GM18511 (cell line): ENCODE results near the gene BHLHE40.
"Not testable (repeated sequence)": the region's sequence is repeated elsewhere in the genome, so short reads cannot be mapped to it uniquely, and the experiment has no call there.

Experiments used
- ATAC-seq: cut with Tn5 transposase; IDR thresholded peaks from one replicate; pipeline ENCODE4 v1.9.1; 2021; ENCODE audit warnings: mild to moderate bottlenecking, moderate library complexity; ENCODE audit not compliant: unreplicated experiment

Gene BHLHE40

GRCh38 chr3:4959180-4959579 is 20.1 kb upstream of the BHLHE40 start:
- no peak for ATAC-seq

- not testable (repeated sequence) for ATAC-seq
These were observed 17.4 kb upstream of the BHLHE40 start for GRCh38 chr3:4961865-4962264.

- ATAC-seq: no peak
These were observed 15.3 kb upstream of the BHLHE40 start for GRCh38 chr3:4963669-4964570.

GRCh38 chr3:4966006-4966405 is 13.2 kb upstream of the BHLHE40 start:
- ATAC-seq: not testable (repeated sequence)

- not testable (repeated sequence) for ATAC-seq
These were observed 11.6 kb upstream of the BHLHE40 start for GRCh38 chr3:4967683-4968082.

GRCh38 chr3:4971437-4971836 is 7.8 kb upstream of the BHLHE40 start:
- ATAC-seq: not testable (repeated sequence)

- no peak for ATAC-seq
These were observed 7.4 kb upstream of the BHLHE40 start for GRCh38 chr3:4971838-4972237.

- ATAC-seq: peak; percentile 30
These were observed 6.3 kb upstream of the BHLHE40 start for GRCh38 chr3:4972652-4973643.

GRCh38 chr3:4974154-4974553 is 5.1 kb upstream of the BHLHE40 start:
- no peak for ATAC-seq

GRCh38 chr3:4976109-4976508 is 3.1 kb upstream of the BHLHE40 start:
- no peak for ATAC-seq

GRCh38 chr3:4977001-4977852 is 2.0 kb upstream of the BHLHE40 start:
- peak; percentile 47 for ATAC-seq

- ATAC-seq: no peak
These were observed 1.4 kb upstream of the BHLHE40 start for GRCh38 chr3:4977853-4978203.

- ATAC-seq: peak; percentile 52
These were observed 852 bp upstream of the BHLHE40 start for GRCh38 chr3:4978204-4978965.

- ATAC-seq: peak; percentile 48
These were observed 240 bp upstream of the BHLHE40 start for GRCh38 chr3:4978966-4979427.

- ATAC-seq: no peak
These were observed 1.3 kb downstream of the BHLHE40 start for GRCh38 chr3:4980229-4981203.

- no peak for ATAC-seq
These were observed 2.0 kb downstream of the BHLHE40 start for GRCh38 chr3:4981294-4981664.

- ATAC-seq: no peak
These were observed 2.6 kb downstream of the BHLHE40 start for GRCh38 chr3:4981665-4982494.
